ENCODE measurements around the gene DHX40.

- TF ChIP-seq CTCF (IDR thresholded peaks at IDR 0.05; ENCODE audit: borderline replicate concordance, extremely low read depth, low read length, poor library complexity, severe bottlenecking) (peak; percentile 18), EZH2 (IDR thresholded peaks at IDR 0.05; ENCODE audit: borderline replicate concordance, low read depth, low read length, severe bottlenecking) (no peak)
Observed at GRCh38 chr17:59619035-59619297, 53.6 kb downstream of the DHX40 start.
